ENCODE measurements around the gene NME2. TPM values are rescaled to one million over a fixed set of nuclear protein-coding genes. Genes with fewer than 3 reads are reported as not detected.

NME2 gene
- total and polyA plus RNA-seq, 2 of the 8 experiments (the other 6 are each of a cell fraction or from before 2014, with no cell fraction given): 827 to 929 TPM

DNA sequence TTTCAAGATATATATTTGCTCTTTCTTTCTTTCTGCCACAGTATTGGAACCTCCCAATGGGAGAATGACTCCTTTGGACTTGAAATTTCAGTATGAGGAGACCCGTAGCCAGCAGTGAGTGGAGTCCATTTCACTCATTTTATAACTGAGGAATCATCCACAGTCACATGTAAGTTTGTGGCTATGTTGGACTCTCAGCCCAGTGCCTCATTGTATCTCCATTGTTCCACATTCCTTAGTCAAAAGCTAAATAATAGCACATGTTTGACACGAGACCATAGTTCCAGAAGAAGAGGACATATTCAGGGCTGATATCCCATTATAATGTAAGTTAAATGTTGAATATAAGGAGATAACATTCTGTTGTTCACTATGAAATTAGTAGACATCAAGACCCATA is 32.8 kb upstream of the NME2 start:
- H2BK12ac ChIP-seq (ENCODE audit: low read depth, low read length): no peak overlapping the region

More for the DNA sequence above, 32.8 kb upstream of the NME2 start:
- Histone ChIP-seq H3K23ac (ENCODE audit: insufficient read length) (no peak overlapping the region), H3K14ac (ENCODE audit: insufficient read length) (no peak overlapping the region), H2AK5ac (ENCODE audit: low read depth, low read length) (no peak overlapping the region), H3K9me3 (ENCODE audit: insufficient read depth in 2 of 2, low read depth in 1 of 2, low read length in 1 of 2) (no peaks in the 10 kb centered on the region), H2BK5ac (ENCODE audit: low read depth, low read length) (no peak overlapping the region), H2BK15ac (ENCODE audit: low read length) (no peak overlapping the region), H3K23me2 (ENCODE audit: low read depth, low read length) (no peaks in the 10 kb centered on the region), H3K4me3 (ENCODE audit: extremely low read depth in 1 of 4, insufficient read depth in 2 of 4, low read depth in 3 of 4, low read length in 4 of 4) (no peak overlapping the region), H2BK20ac (ENCODE audit: low read length) (no peak overlapping the region), H3K18ac (ENCODE audit: extremely low read depth, low read length) (no peak overlapping the region), H3K27ac (ENCODE audit: low read depth, low read length) (no peak overlapping the region), H3K79me2 (ENCODE audit: control insufficient read depth in 1 of 2, insufficient read depth in 2 of 2, low read length in 2 of 2) (no peaks in the 10 kb centered on the region), H3K4ac (replicated peaks; ENCODE audit: insufficient read length, low read depth, low read length) (no peak overlapping the region), H3K27me3 (replicated peaks in 1 of 4; ENCODE audit: control insufficient read depth in 3 of 4, extremely low read depth in 1 of 4, insufficient read depth in 3 of 4, low read length in 3 of 4) (no peaks in the 10 kb centered on the region), H3K56ac (replicated peaks; ENCODE audit: insufficient read length, low read depth, low read length) (no peak overlapping the region), H4K5ac (ENCODE audit: insufficient read length, low read depth, low read length) (no peak overlapping the region), H4K91ac (replicated peaks; ENCODE audit: insufficient read length, low read length) (no peak overlapping the region), H2AFZ (ENCODE audit: low read length) (no peak overlapping the region), H3K36me3 (ENCODE audit: control insufficient read depth in 2 of 4, insufficient read depth in 4 of 4, low read length in 3 of 4) (no peaks in the 10 kb centered on the region), H3K4me2 (ENCODE audit: insufficient read depth in 1 of 2, low read depth in 2 of 2, low read length in 2 of 2) (no peak overlapping the region), H3K4me1 (replicated peaks in 1 of 4; ENCODE audit: control insufficient read depth in 3 of 4, insufficient read depth in 4 of 4, low read length in 3 of 4) (no peaks in the 10 kb centered on the region), H3K79me1 (ENCODE audit: low read depth, low read length) (no peaks in the 10 kb centered on the region), H4K8ac (ENCODE audit: extremely low read depth, insufficient read depth, low read length) (no peak overlapping the region), H4K20me1 (replicated peaks in 1 of 2; ENCODE audit: control insufficient read depth in 1 of 2, insufficient read depth in 2 of 2, low read length in 2 of 2) (no peaks in the 10 kb centered on the region), H3K9ac (replicated peaks in 1 of 4; ENCODE audit: extremely low read depth in 1 of 4, low read depth in 3 of 4, low read length in 3 of 4) (no peak overlapping the region), H2BK120ac (replicated peaks; ENCODE audit: low read depth, low read length) (no peak overlapping the region)
- WGBS, 2 experiments (ENCODE audit: extremely low coverage in 1 of 2, insufficient coverage in 1 of 2, insufficient read length in 1 of 2, insufficient replicate concordance in 2 of 2, low coverage in 1 of 2, low lambda C conversion rate in 2 of 2, missing lambda C conversion rate in 1 of 2): 80% methylated on average over 2 of the region's 2 CpGs; no CpG with 5 or more reads in 1 of the 2 experiments
- no peak for TF ChIP-seq MAFK (IDR thresholded peaks at IDR 0.05; ENCODE audit: low read depth, low read length)
- TF ChIP-seq KDM5A (IDR thresholded peaks at IDR 0.05; ENCODE audit: low read length): no peak
- no peak for FAIRE-seq
- DNase-seq (ENCODE audit: low read depth in 1 of 2, low spot score in 2 of 2): no peak
- POLR2A ChIA-PET (ENCODE audit: partially characterized antibody): interaction anchor here (1.2 kb wide), 1 partner anchor 9 kb away, joined by 3 read pairs; no protein-coding TSS in a partner anchor
- CTCF ChIA-PET (ENCODE audit: partially characterized antibody): interaction anchor here (0.6 to 1.8 kb wide), 3 partner anchors 20 to 402 kb away, joined by 3 to 6 read pairs (median 5); partner anchors contain the start of gene NME1

Data from H1 (cell line).